Testis (tissue), 2 donors: ENCODE measurements around the gene RUBCN.

ENCODE experiments used
- CTCF ChIP-seq, 3 experiments: fragments of 450-650 bp in 2 of 3; fragments of 200-600 bp in 1 of 3; sonication (generic) in 1 of 3; IDR thresholded peaks; one replicate each; pipeline ENCODE4 v1.5.1; 2016 to 2019; ENCODE audit warnings: antibody characterized with exemption in 3 of 3, mild to moderate bottlenecking in 2 of 3, moderate library complexity in 1 of 3
- POLR2A ChIP-seq: fragments of 450-650 bp; IDR thresholded peaks from one replicate; pipeline ENCODE4 v1.6.1; 2017; ENCODE audit warnings: antibody characterized with exemption, mild to moderate bottlenecking, moderate library complexity

- TF ChIP-seq POLR2A (no peak), CTCF (IDR thresholded peaks at IDR 0.05) (no peak)
Measured at GRCh38 chr3:197687570-197687969, 49.1 kb downstream of the RUBCN start.
